ENCODE measurements around the gene RAMP1. TPM values are rescaled to one million over a fixed set of nuclear protein-coding genes. Genes with fewer than 3 reads are reported as not detected.
A peak's percentile ranks its signal among the peaks of the same experiment; 100 is the strongest.

RAMP1 gene
- total RNA-seq, 8 experiments from 2014 or later: 0.81 to 20.9 (median 1.6) TPM

GRCh38 chr2:237909801-237910475 is 50.5 kb downstream of the RAMP1 start:
- in situ Hi-C loops (cut with MboI; ENCODE audit: low pct_unique_long_range_greater_than_20kb in 2 of 9, low sequenced_read_pairs in 9 of 9, unreplicated experiment in 9 of 9): no loop called here
- 71 to 100% (median 90%) methylated on average over 1 to 8 of the region's 14 CpGs; no CpG with 5 or more reads in 6 of the 10 experiments for WGBS, 10 experiments
- Histone ChIP-seq H3K27ac (no peak overlapping the region), H3K4me3 (no peak overlapping the region), H3K4me1 (replicated peaks in 1 of 2) (no peaks in the 10 kb centered on the region)
- no peak for ATAC-seq (replicated peaks in 6 of 8)

GRCh38 chr2:237910576-237911362 is 51.3 kb downstream of the RAMP1 start:
- ATAC-seq (replicated peaks in 6 of 8): no peak
- WGBS, 10 experiments: 73 to 100% (median 100%) methylated on average over 1 to 3 of the region's 12 CpGs; no CpG with 5 or more reads in 6 of the 10 experiments

GRCh38 chr2:237911363-237912017 is 52.1 kb downstream of the RAMP1 start:
- no CpG with 5 or more reads among the region's 28 CpGs for WGBS, 10 experiments
- H3K4me3 ChIP-seq: no peak overlapping the region
- H3K27ac ChIP-seq: no peak overlapping the region
- no peaks in the 10 kb centered on the region for H3K4me1 ChIP-seq (replicated peaks in 1 of 2)
- no peak for ATAC-seq (replicated peaks in 6 of 8)
- in situ Hi-C loops (cut with MboI; ENCODE audit: low pct_unique_long_range_greater_than_20kb in 2 of 9, low sequenced_read_pairs in 9 of 9, unreplicated experiment in 9 of 9): no loop called here

More at GRCh38 chr2:237910576-237911362, 51.3 kb downstream of the RAMP1 start:
- H3K4me3 ChIP-seq: no peak overlapping the region
- in situ Hi-C loops (cut with MboI; ENCODE audit: low pct_unique_long_range_greater_than_20kb in 2 of 9, low sequenced_read_pairs in 9 of 9, unreplicated experiment in 9 of 9): no loop called here
- H3K4me1 ChIP-seq (replicated peaks in 1 of 2): no peaks in the 10 kb centered on the region
- H3K27ac ChIP-seq: no peak overlapping the region

GRCh38 chr2:237912271-237913192 is 53.1 kb downstream of the RAMP1 start:
- 74 to 75% methylated on average over 1 to 3 of the region's 28 CpGs; no CpG with 5 or more reads in 8 of the 10 experiments for WGBS, 10 experiments
- Histone ChIP-seq H3K27ac (no peak overlapping the region), H3K4me1 (replicated peaks in 1 of 2) (no peaks in the 10 kb centered on the region), H3K4me3 (no peak overlapping the region)
- in situ Hi-C loops (cut with MboI; ENCODE audit: low pct_unique_long_range_greater_than_20kb in 2 of 9, low sequenced_read_pairs in 9 of 9, unreplicated experiment in 9 of 9): no loop called here
- no peak for ATAC-seq (replicated peaks in 6 of 8)

- Histone ChIP-seq H3K27ac (no peak overlapping the region), H3K4me3 (no peak overlapping the region), H3K4me1 (replicated peaks in 1 of 2) (no peaks in the 10 kb centered on the region)
- in situ Hi-C loops (cut with MboI; ENCODE audit: low pct_unique_long_range_greater_than_20kb in 2 of 9, low sequenced_read_pairs in 9 of 9, unreplicated experiment in 9 of 9): no loop called here
- no peak for ATAC-seq (replicated peaks in 6 of 8)
- 35 to 100% (median 87%) methylated on average over 2 to 9 of the region's 26 CpGs; no CpG with 5 or more reads in 3 of the 10 experiments for WGBS, 10 experiments
Observed at GRCh38 chr2:237913193-237913917, 53.9 kb downstream of the RAMP1 start.

- no peaks in the 10 kb centered on the region for H3K4me1 ChIP-seq (replicated peaks in 1 of 2)
- in situ Hi-C loops (cut with MboI; ENCODE audit: low pct_unique_long_range_greater_than_20kb in 2 of 9, low sequenced_read_pairs in 9 of 9, unreplicated experiment in 9 of 9): no loop called here
- WGBS, 10 experiments: 80 to 100% (median 83%) methylated on average over 1 to 2 of the region's 10 CpGs; no CpG with 5 or more reads in 7 of the 10 experiments
- H3K4me3 ChIP-seq: no peak overlapping the region
- no peak overlapping the region for H3K27ac ChIP-seq
- ATAC-seq (replicated peaks in 6 of 8): no peak
Observed at GRCh38 chr2:237915576-237915975, 56.2 kb downstream of the RAMP1 start.

GRCh38 chr2:237916296-237916695 is 56.9 kb downstream of the RAMP1 start:
- Histone ChIP-seq H3K4me1 (replicated peaks in 1 of 2) (no peaks in the 10 kb centered on the region), H3K27ac (no peak overlapping the region), H3K4me3 (no peak overlapping the region)
- no peak for ATAC-seq (replicated peaks in 6 of 8)
- 40 to 100% (median 100%) methylated on average over 1 to 6 of the region's 13 CpGs; no CpG with 5 or more reads in 5 of the 10 experiments for WGBS, 10 experiments
- in situ Hi-C loops (cut with MboI; ENCODE audit: low pct_unique_long_range_greater_than_20kb in 2 of 9, low sequenced_read_pairs in 9 of 9, unreplicated experiment in 9 of 9): no loop called here

- Histone ChIP-seq H3K27ac (no peak overlapping the region), H3K4me1 (replicated peaks in 1 of 2) (no peaks in the 10 kb centered on the region), H3K4me3 (no peak overlapping the region)
- in situ Hi-C loops (cut with MboI; ENCODE audit: low pct_unique_long_range_greater_than_20kb in 2 of 9, low sequenced_read_pairs in 9 of 9, unreplicated experiment in 9 of 9): no loop called here
- WGBS, 10 experiments: 40 to 100% (median 80%) methylated on average over 1 to 4 of the region's 5 CpGs; no CpG with 5 or more reads in 1 of the 10 experiments
- ATAC-seq (replicated peaks in 6 of 8): no peak
Observed at GRCh38 chr2:237917696-237918374, 58.4 kb downstream of the RAMP1 start.

- ATAC-seq (replicated peaks in 6 of 8): no peak
- WGBS, 10 experiments: 20 to 86% (median 70%) methylated on average over 1 to 2 of the region's 6 CpGs; no CpG with 5 or more reads in 7 of the 10 experiments
- H3K4me1 ChIP-seq (replicated peaks in 1 of 2): no peaks in the 10 kb centered on the region
- in situ Hi-C loops (cut with MboI; ENCODE audit: low pct_unique_long_range_greater_than_20kb in 2 of 9, low sequenced_read_pairs in 9 of 9, unreplicated experiment in 9 of 9): no loop called here
- no peak overlapping the region for H3K27ac ChIP-seq
- no peak overlapping the region for H3K4me3 ChIP-seq
Observed at GRCh38 chr2:237919593-237919992, 60.2 kb downstream of the RAMP1 start.

GRCh38 chr2:237920673-237921072 is 61.2 kb downstream of the RAMP1 start:
- WGBS, 10 experiments: 0 to 100% (median 73%) methylated on average over 1 to 8 of the region's 14 CpGs; no CpG with 5 or more reads in 1 of the 10 experiments

GRCh38 chr2:237921967-237922492 is 62.6 kb downstream of the RAMP1 start:
- H3K27ac ChIP-seq: no peak overlapping the region
- ATAC-seq (replicated peaks in 6 of 8): no peak
- 20 to 100% (median 86%) methylated on average over 1 to 3 of the region's 10 CpGs; no CpG with 5 or more reads in 5 of the 10 experiments for WGBS, 10 experiments

More at GRCh38 chr2:237920673-237921072, 61.2 kb downstream of the RAMP1 start:
- no peak overlapping the region for H3K4me3 ChIP-seq
- H3K27ac ChIP-seq: no peak overlapping the region
- H3K4me1 ChIP-seq (replicated peaks in 1 of 2): no peaks in the 10 kb centered on the region
- peak in 5 of 8 experiments; percentile 28 to 73 (median 55) for ATAC-seq (replicated peaks in 6 of 8)
- in situ Hi-C loops (cut with MboI; ENCODE audit: low pct_unique_long_range_greater_than_20kb in 2 of 9, low sequenced_read_pairs in 9 of 9, unreplicated experiment in 9 of 9): no loop called here

More at GRCh38 chr2:237921967-237922492, 62.6 kb downstream of the RAMP1 start:
- Histone ChIP-seq H3K4me3 (no peak overlapping the region), H3K4me1 (replicated peaks in 1 of 2) (no peaks in the 10 kb centered on the region)
- in situ Hi-C loops (cut with MboI; ENCODE audit: low pct_unique_long_range_greater_than_20kb in 2 of 9, low sequenced_read_pairs in 9 of 9, unreplicated experiment in 9 of 9): no loop called here

Measured in motor neuron (in vitro differentiated cells).